Sigmoid colon (tissue), 4 donors: ENCODE data around the gene USP4.

ENCODE experiments used
- EP300 ChIP-seq, 4 donors: sonication (generic); formaldehyde crosslinking; IDR thresholded peaks; one replicate each; pipeline ENCODE4 v1.6.1; 2017; ENCODE audit warnings: antibody characterized with exemption in 4 of 4
- POLR2A ChIP-seq, 2 donors: fragments of 450-650 bp; IDR thresholded peaks; one replicate each; pipeline ENCODE4 v1.6.1; 2016; ENCODE audit warnings: antibody characterized with exemption in 2 of 2, mild to moderate bottlenecking in 2 of 2, moderate library complexity in 2 of 2
- POLR2AphosphoS5 ChIP-seq, 4 donors: sonication (generic); formaldehyde crosslinking; IDR thresholded peaks; one replicate each; pipeline ENCODE4 v1.6.1; 2017; ENCODE audit warnings: antibody characterized with exemption in 4 of 4
- TF ChIP-seq, protein P1 (sequence below), 4 experiments: fragments of 450-650 bp in 3 of 4; fragments of 200-600 bp in 1 of 4; IDR thresholded peaks; one replicate each; pipeline ENCODE4 v1.5.1; 2016 to 2019; ENCODE audit warnings: antibody characterized with exemption in 4 of 4, mild to moderate bottlenecking in 3 of 4, moderate library complexity in 2 of 4

- TF ChIP-seq POLR2AphosphoS5 (IDR thresholded peaks at IDR 0.05) (no peak), POLR2A (IDR thresholded peaks at IDR 0.05) (no peak), EP300 (IDR thresholded peaks at IDR 0.05) (no peak)
- TF ChIP-seq, protein P1, sequence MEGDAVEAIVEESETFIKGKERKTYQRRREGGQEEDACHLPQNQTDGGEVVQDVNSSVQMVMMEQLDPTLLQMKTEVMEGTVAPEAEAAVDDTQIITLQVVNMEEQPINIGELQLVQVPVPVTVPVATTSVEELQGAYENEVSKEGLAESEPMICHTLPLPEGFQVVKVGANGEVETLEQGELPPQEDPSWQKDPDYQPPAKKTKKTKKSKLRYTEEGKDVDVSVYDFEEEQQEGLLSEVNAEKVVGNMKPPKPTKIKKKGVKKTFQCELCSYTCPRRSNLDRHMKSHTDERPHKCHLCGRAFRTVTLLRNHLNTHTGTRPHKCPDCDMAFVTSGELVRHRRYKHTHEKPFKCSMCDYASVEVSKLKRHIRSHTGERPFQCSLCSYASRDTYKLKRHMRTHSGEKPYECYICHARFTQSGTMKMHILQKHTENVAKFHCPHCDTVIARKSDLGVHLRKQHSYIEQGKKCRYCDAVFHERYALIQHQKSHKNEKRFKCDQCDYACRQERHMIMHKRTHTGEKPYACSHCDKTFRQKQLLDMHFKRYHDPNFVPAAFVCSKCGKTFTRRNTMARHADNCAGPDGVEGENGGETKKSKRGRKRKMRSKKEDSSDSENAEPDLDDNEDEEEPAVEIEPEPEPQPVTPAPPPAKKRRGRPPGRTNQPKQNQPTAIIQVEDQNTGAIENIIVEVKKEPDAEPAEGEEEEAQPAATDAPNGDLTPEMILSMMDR (IDR thresholded peaks at IDR 0.05) = no peak
Observed at GRCh38 chr3:49385617-49386016, 45.8 kb upstream of the USP4 start.
